GM12878 (cell line): ENCODE results near the gene MYO1H. TPM values are rescaled to one million over a fixed set of nuclear protein-coding genes. Genes with fewer than 3 reads are reported as not detected.

Source experiments
- ATAC-seq: fragments of 200-7000 bp; cut with Tn5 transposase; 3 replicates; pipeline ENCODE4 v1.9.1; 2020; ENCODE audit warnings: mild to moderate bottlenecking, moderate library complexity
- BruUV-seq: library from RNA; stranded (reverse); fragments of 400-500 nt; replicated peaks from 2 replicates; lab custom pipeline; 2021; lab: Mats Ljungman, UMichigan
- CTCF ChIA-PET: fragments of 300-600 bp; sonication (Branson Sonifier 250); formaldehyde crosslinking; extraction: SDS; loops from one replicate; lab custom pipeline; 2021; ENCODE audit warnings: inconsistent platforms; lab: Yijun Ruan, JAX
- POLR2A ChIA-PET: fragments of 350-600 bp; formaldehyde crosslinking; extraction: SDS; loops from one replicate; lab custom pipeline; 2021; ENCODE audit warnings: inconsistent platforms; lab: Charles Lee
- RAD21 ChIA-PET: fragments of 300-600 bp; sonication (Branson Sonifier 250); formaldehyde crosslinking; loops from one replicate; lab custom pipeline; 2023; ENCODE audit warnings: antibody characterized with exemption; ENCODE audit not compliant: unreplicated experiment; lab: Charles Lee
- SMC1A ChIA-PET: fragments of 300-600 bp; sonication (Branson Sonifier 250); formaldehyde crosslinking; loops from one replicate; lab custom pipeline; 2023; ENCODE audit not compliant: unreplicated experiment, uncharacterized antibody; lab: Charles Lee
- DNase-seq: peaks from one replicate; pipeline ENCODE4 v3.0.0-alpha.2; 2011; ENCODE audit warnings: low read depth, low spot score
- FAIRE-seq: peaks from 3 replicates; lab custom pipeline; 2011; peaks lifted over from hg19 to GRCh38; lab: Jason Lieb, UNC
- H2AFZ ChIP-seq: 2 replicates; pipeline ENCODE4 v1.6.0; 2011; ENCODE audit warnings: low read depth, low read length, control low read depth; ENCODE audit not compliant: control insufficient read depth
- H3K27ac ChIP-seq: 2 replicates; pipeline ENCODE4 v1.5.1; 2011; ENCODE audit warnings: control low read depth; ENCODE audit not compliant: control insufficient read depth, insufficient read depth
- H3K27me3 ChIP-seq, 2 experiments: replicated peaks in 1 of 2; 2 replicates each; pipeline versions ENCODE4 v1.6.0 to v1.6.1; 2011; ENCODE audit warnings: low read length in 1 of 2; ENCODE audit not compliant: control insufficient read depth in 2 of 2, insufficient read depth in 2 of 2
- H3K36me3 ChIP-seq, 2 experiments: 2 replicates each; pipeline ENCODE4 v1.5.1; 2011; ENCODE audit warnings: low read length in 1 of 2; ENCODE audit not compliant: control insufficient read depth in 2 of 2, insufficient read depth in 2 of 2
- H3K4me1 ChIP-seq: 2 replicates; pipeline ENCODE4 v1.6.1; 2011; ENCODE audit warnings: mild to moderate bottlenecking, low read length, moderate library complexity, mixed read lengths; ENCODE audit not compliant: control insufficient read depth, insufficient read depth
- H3K4me2 ChIP-seq: 2 replicates; pipeline ENCODE4 v1.6.0; 2011; ENCODE audit warnings: control low read depth; ENCODE audit not compliant: control insufficient read depth, insufficient read depth
- H3K4me3 ChIP-seq: fragments of 200-600 bp; sonication (generic); 2 replicates; pipeline ENCODE4 v1.5.1; 2016
- H3K79me2 ChIP-seq: 2 replicates; pipeline ENCODE4 v1.6.0; 2011; ENCODE audit warnings: low read length; ENCODE audit not compliant: control insufficient read depth, insufficient read depth
- H3K9ac ChIP-seq: 2 replicates; pipeline ENCODE4 v1.8.0; 2011; ENCODE audit warnings: low read length, control low read depth, mixed read lengths; ENCODE audit not compliant: control insufficient read depth, insufficient read depth
- H3K9me3 ChIP-seq: replicated peaks from 3 replicates; pipeline ENCODE4 v1.5.1; 2011; ENCODE audit warnings: mild to moderate bottlenecking, low read length; ENCODE audit not compliant: control insufficient read depth, insufficient read depth
- H4K20me1 ChIP-seq: 2 replicates; pipeline ENCODE4 v1.6.0; 2011; ENCODE audit not compliant: control insufficient read depth, insufficient read depth
- ASH2L ChIP-seq: fragments of 300-600, 200-600 bp; sonication (generic); IDR thresholded peaks from 2 replicates; pipeline ENCODE4 v1.6.1; 2017; ENCODE audit warnings: low read depth, mild to moderate bottlenecking, borderline replicate concordance
- BHLHE40 ChIP-seq, 2 experiments: fragments of 450-650 bp in 1 of 2; IDR thresholded peaks; 2 replicates each; pipeline ENCODE4 v1.6.1; 2011 to 2017; ENCODE audit warnings: low read depth in 2 of 2, borderline replicate concordance in 1 of 2, improper control_type of control experiment in 1 of 2, low read length in 1 of 2, mild to moderate bottlenecking in 1 of 2
- EED ChIP-seq: sonication (generic); IDR thresholded peaks from 2 replicates; pipeline ENCODE4 v1.6.1; 2016; ENCODE audit warnings: antibody characterized with exemption, low read depth
- EP300 ChIP-seq, 2 experiments: fragments of 150-350 bp in 1 of 2; IDR thresholded peaks; 2 replicates each; pipeline ENCODE4 v1.6.1; 2011 to 2012; ENCODE audit warnings: low read depth in 2 of 2, low read length in 2 of 2, borderline replicate concordance in 1 of 2, improper control_type of control experiment in 1 of 2, inconsistent platforms in 1 of 2; ENCODE audit not compliant: control insufficient read depth in 1 of 2
- ETV6 ChIP-seq, 2 experiments: fragments of 450-650 bp in 1 of 2; IDR thresholded peaks in 1 of 2; conservative IDR thresholded peaks in 1 of 2; 2 replicates each; pipeline ENCODE4 v1.6.1; 2014; ENCODE audit warnings: antibody characterized with exemption in 1 of 2, borderline replicate concordance in 1 of 2, low read depth in 1 of 2, mild to moderate bottlenecking in 1 of 2, moderate library complexity in 1 of 2
- IKZF2 ChIP-seq, 2 experiments: fragments of 450-650 bp; IDR thresholded peaks; 2 replicates each; pipeline ENCODE4 v1.6.1; 2017; ENCODE audit warnings: mild to moderate bottlenecking in 2 of 2, moderate library complexity in 2 of 2
- IRF4 ChIP-seq: IDR thresholded peaks from 2 replicates; pipeline ENCODE4 v1.6.1; 2011; ENCODE audit warnings: low read depth, low read length
- JUNB ChIP-seq: IDR thresholded peaks from 2 replicates; pipeline ENCODE4 v1.6.1; 2016; ENCODE audit warnings: antibody characterized with exemption, mild to moderate bottlenecking
- LARP7 ChIP-seq: fragments of 450-650 bp; IDR thresholded peaks from 2 replicates; pipeline ENCODE4 v1.6.1; 2017; ENCODE audit warnings: mild to moderate bottlenecking
- NFIC ChIP-seq: IDR thresholded peaks from 2 replicates; pipeline ENCODE4 v1.6.1; 2012; ENCODE audit warnings: low read depth, mild to moderate bottlenecking, inconsistent platforms, low read length, moderate library complexity
- POLR2A ChIP-seq: IDR thresholded peaks from 2 replicates; pipeline ENCODE4 v1.6.1; 2011; ENCODE audit warnings: low read depth, mild to moderate bottlenecking, low read length
- SIX5 ChIP-seq: IDR thresholded peaks from 2 replicates; pipeline ENCODE4 v1.6.1; 2011; ENCODE audit warnings: mild to moderate bottlenecking, low read depth, low read length, moderate library complexity; ENCODE audit not compliant: severe bottlenecking
- WGBS: methylation state at CpG from one replicate; pipeline ENCODE4 v1.1.6; 2016; ENCODE audit warnings: low lambda C conversion rate; ENCODE audit not compliant: insufficient replicate concordance, insufficient coverage; ENCODE audit errors: missing lambda C conversion rate; 5-methylcytosine and 5-hydroxymethylcytosine counted together
- in situ Hi-C: fragments of 300-500 bp; cut with MboI; formaldehyde crosslinking; loops from 9 replicates; pipeline ENCODE4 v1.14.3; 2018; ENCODE audit warnings: mixed read lengths
- intact Hi-C: fragments of 100-400 bp; cut with micrococcal nuclease; formaldehyde crosslinking; loops from one replicate; pipeline ENCODE4 v1.14.2; 2022; ENCODE audit not compliant: unreplicated experiment
- polyA plus RNA-seq, 11 experiments: library from polyadenylated mRNA; depleted of rRNA in 4 of 11; unstranded in 6 of 11; stranded (reverse) in 5 of 11; fragments of >200 nt; fragmentation: Nextera tagmentation in 4 of 11; fragmentation: Illumina TruSeq in 1 of 11; extraction: Ambion mirVana in 4 of 11; extraction: Trizol in 1 of 11; gene quantifications; 1 replicate in 1 of 11; 2 replicates in 10 of 11; pipeline versions ENCODE4 v1.2.1 to v1.2.3, GENCODE V29; 2011 to 2016; ENCODE audit warnings: inconsistent platforms in 2 of 11, missing spikeins in 2 of 11, low read depth in 1 of 11
- total RNA-seq, 4 experiments: library from RNA; depleted of rRNA in 3 of 4; stranded (reverse); fragments of >200 nt in 3 of 4; fragmentation: Illumina TruSeq in 1 of 4; extraction: Trizol in 1 of 4; gene quantifications; 2 replicates each; pipeline versions ENCODE4 v1.2.1 to v1.2.3, GENCODE V29; 2013 to 2021
- TF ChIP-seq, protein P1 (sequence below): IDR thresholded peaks from 2 replicates; pipeline ENCODE4 v1.6.1; 2012; ENCODE audit warnings: low read length, inconsistent platforms
- TF ChIP-seq, protein P2 (sequence below): fragments of 450-650 bp; IDR thresholded peaks from 2 replicates; pipeline ENCODE4 v1.6.1; 2017; ENCODE audit warnings: mild to moderate bottlenecking, moderate library complexity

MYO1H gene
- total and polyA plus RNA-seq, 10 of the 15 experiments (the other 5 are each of a cell fraction or from before 2014, with no cell fraction given), result 0.05 TPM; not detected in 9

DNA sequence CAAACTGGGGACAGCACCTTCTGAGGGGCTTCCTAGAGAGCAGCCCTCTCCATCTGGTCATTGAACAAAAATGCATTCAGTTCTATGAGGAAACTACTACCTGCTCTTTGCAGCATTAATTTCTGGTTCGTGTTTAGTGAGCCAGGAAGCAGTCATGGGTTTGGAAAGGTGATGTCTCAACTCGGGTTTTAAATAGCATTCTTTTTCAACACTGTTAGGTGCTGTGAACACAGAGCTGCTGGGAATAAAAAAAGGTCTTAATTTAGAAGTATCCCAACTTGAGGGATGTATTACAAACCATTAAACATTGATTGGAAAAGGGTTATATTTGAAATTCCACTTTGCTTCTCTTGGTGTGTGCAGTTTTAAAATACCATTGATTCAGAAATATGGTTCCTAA, 9.3 kb downstream of the MYO1H start (continued):
- no peak for TF ChIP-seq LARP7
- TF ChIP-seq, all 136 proteins: peak for 0

DNA sequence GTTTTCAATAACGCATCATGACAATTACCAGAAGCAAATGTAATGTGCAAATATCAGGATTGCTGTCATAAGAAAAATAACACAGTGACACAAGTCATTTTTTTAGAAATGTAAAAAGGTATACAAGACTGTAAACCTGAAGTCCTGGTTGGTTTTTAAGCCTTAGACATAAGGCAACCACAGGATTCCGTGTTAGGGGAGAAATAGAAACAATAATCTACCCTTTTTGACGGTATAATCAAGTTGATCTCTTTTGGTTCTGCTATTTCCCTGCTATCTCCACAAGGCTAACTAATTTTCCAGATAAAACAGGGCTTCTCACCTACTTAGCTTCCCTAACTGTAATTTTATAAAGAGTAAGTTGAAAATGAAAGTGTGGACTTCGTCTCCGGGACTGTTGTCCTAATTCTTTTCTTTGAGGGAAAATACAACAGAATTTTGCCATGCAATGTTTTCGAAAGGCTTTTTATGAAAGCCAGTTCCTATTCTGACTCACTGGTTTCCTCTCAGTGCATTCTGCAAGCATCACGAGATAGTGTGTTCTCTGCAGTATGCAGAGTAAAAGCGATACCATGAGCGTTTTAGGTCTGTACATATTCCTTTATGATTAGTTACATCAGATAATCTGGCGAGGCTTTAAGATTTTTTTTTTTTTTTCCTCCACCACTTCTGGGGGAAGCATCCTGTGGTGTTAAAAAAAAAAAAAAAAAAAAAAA, 10.6 kb downstream of the MYO1H start:
- 10% methylated on average over 10 of the region's 10 CpGs for WGBS
- Histone ChIP-seq H2AFZ (0 out of 2 replicates have a peak overlapping the region, but pooled peaks have one; percentile 12), H4K20me1 (no peaks in the 10 kb centered on the region), H3K9me3 (no peaks in the 10 kb centered on the region), H3K4me2 (peak overlapping the region; percentile 41), H3K27me3 (no peaks in the 10 kb centered on the region), H3K4me1 (no peaks in the 10 kb centered on the region; the same call in 1 of the 2 replicates), H3K79me2 (no peaks in the 10 kb centered on the region), H3K36me3 (no peaks in the 10 kb centered on the region), H3K4me3 (peak overlapping the region; percentile 49), H3K27ac (peak overlapping the region; percentile 8; the same call in 1 of the 2 replicates), H3K9ac (no peak overlapping the region)
- ChIA-PET POLR2A (no interaction called here), CTCF (no interaction called here), SMC1A (no interaction called here), RAD21 (no interaction called here)
- TF ChIP-seq, protein P1, sequence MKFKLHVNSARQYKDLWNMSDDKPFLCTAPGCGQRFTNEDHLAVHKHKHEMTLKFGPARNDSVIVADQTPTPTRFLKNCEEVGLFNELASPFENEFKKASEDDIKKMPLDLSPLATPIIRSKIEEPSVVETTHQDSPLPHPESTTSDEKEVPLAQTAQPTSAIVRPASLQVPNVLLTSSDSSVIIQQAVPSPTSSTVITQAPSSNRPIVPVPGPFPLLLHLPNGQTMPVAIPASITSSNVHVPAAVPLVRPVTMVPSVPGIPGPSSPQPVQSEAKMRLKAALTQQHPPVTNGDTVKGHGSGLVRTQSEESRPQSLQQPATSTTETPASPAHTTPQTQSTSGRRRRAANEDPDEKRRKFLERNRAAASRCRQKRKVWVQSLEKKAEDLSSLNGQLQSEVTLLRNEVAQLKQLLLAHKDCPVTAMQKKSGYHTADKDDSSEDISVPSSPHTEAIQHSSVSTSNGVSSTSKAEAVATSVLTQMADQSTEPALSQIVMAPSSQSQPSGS, result peak; percentile 62; the same call in 1 of the 2 replicates
- TF ChIP-seq ETV6 (conservative IDR thresholded peaks at IDR 0.05 in 1 of 2, IDR thresholded peaks at IDR 0.05 in 1 of 2; ENCODE audit: borderline replicate concordance in 1 of 2, low read depth in 1 of 2), result peak in 1 of 2 experiments; percentile 56; a peak in 2 of 4 replicates
- peak; percentile 47 to 50; a peak in 2 of 4 replicates for TF ChIP-seq IKZF2 (IDR thresholded peaks at IDR 0.05)
- TF ChIP-seq, protein P2, sequence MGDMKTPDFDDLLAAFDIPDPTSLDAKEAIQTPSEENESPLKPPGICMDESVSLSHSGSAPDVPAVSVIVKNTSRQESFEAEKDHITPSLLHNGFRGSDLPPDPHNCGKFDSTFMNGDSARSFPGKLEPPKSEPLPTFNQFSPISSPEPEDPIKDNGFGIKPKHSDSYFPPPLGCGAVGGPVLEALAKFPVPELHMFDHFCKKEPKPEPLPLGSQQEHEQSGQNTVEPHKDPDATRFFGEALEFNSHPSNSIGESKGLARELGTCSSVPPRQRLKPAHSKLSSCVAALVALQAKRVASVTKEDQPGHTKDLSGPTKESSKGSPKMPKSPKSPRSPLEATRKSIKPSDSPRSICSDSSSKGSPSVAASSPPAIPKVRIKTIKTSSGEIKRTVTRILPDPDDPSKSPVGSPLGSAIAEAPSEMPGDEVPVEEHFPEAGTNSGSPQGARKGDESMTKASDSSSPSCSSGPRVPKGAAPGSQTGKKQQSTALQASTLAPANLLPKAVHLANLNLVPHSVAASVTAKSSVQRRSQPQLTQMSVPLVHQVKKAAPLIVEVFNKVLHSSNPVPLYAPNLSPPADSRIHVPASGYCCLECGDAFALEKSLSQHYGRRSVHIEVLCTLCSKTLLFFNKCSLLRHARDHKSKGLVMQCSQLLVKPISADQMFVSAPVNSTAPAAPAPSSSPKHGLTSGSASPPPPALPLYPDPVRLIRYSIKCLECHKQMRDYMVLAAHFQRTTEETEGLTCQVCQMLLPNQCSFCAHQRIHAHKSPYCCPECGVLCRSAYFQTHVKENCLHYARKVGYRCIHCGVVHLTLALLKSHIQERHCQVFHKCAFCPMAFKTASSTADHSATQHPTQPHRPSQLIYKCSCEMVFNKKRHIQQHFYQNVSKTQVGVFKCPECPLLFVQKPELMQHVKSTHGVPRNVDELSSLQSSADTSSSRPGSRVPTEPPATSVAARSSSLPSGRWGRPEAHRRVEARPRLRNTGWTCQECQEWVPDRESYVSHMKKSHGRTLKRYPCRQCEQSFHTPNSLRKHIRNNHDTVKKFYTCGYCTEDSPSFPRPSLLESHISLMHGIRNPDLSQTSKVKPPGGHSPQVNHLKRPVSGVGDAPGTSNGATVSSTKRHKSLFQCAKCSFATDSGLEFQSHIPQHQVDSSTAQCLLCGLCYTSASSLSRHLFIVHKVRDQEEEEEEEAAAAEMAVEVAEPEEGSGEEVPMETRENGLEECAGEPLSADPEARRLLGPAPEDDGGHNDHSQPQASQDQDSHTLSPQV, result no peak
- peak in 1 of 2 experiments; percentile 31; a peak in 1 of 4 replicates for TF ChIP-seq EP300 (IDR thresholded peaks at IDR 0.05; ENCODE audit: borderline replicate concordance in 1 of 2, control insufficient read depth in 1 of 2, low read depth in 2 of 2, low read length in 2 of 2)
- no peak for TF ChIP-seq POLR2A
- 0 out of 4 replicates have a peak, but pooled peaks of 1 of the 2 experiments have one; percentile 10 for TF ChIP-seq BHLHE40 (IDR thresholded peaks at IDR 0.05; ENCODE audit: borderline replicate concordance in 1 of 2, low read depth in 2 of 2, low read length in 1 of 2)
- 0 out of 2 replicates have a peak, but pooled peaks have one; percentile 40 for TF ChIP-seq ASH2L
- no peak for TF ChIP-seq SIX5
- 0 out of 2 replicates have a peak, but pooled peaks have one; percentile 49 for TF ChIP-seq EED
- peak; percentile 88 for TF ChIP-seq IRF4
- peak; percentile 89 for TF ChIP-seq JUNB
- TF ChIP-seq NFIC, result peak; percentile 59; the same call in 1 of the 2 replicates
- no TSS peak for BruUV-seq
- in situ Hi-C loops (no loop called here), intact Hi-C loops (no loop called here)
- peak; percentile 86 for ATAC-seq
- FAIRE-seq, result peak; percentile 71
- DNase-seq, result peak; percentile 34
